ENCODE data around the gene SYT7. TPM values are rescaled to one million over a fixed set of nuclear protein-coding genes. Genes with fewer than 3 reads are reported as not detected.

Gene SYT7
- polyA plus RNA-seq, 3 donors, result 3.6 to 5.6 (median 5.1) TPM

DNA sequence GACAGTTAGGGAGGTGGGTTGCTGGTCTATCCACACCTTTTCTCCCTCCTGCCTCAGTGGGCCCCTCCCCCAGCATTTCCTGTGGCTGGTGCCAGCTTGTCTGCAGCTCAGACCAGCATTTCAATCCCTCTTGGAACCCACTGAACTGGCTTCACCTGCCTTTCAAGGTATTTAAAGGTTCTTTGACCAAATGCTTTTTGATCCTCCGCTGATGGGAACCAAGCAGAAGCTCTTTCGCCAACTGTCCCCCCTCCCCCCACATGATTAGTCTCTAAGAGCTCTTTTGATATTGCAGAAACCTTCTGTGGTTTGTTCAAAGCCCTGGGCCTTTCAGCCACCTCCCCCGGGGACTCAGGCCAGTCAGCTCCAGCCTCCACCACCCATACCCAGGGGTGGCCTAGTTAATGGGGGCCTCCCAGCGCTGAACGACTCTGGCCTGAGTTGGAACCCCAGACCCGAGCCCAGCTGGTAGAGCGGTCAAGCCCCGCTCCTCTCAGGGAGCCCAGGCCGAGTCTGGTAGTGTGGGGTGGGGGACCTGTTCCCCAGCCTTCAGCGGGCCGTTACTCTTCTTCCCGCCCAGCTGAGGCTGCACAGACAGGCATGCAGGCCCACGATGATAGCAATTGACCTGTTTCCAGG lies 6.0 kb upstream of the SYT7 start:
- DNase-seq (ENCODE audit: low read depth in 3 of 3, low spot score in 2 of 3), result no peak

DNA sequence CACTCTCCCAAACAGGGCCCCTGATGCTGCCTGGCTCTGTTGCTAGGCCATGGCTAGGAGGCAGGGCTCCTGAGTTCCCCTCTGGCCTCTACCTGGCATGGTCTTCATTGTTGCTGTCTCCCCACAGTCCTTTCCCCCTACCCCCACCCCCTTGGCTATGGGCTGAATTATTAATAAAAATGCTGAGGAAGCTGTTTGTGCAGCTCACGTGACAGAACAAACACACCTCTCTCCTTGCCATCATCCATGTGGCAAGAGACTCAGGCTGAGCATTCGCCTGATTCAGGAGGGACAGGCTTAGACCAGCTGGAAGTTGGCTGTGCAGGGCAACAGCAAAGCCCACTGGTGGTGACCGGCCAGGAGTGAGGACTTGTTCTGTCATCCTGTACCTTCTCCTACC lies 4.2 kb upstream of the SYT7 start:
- no peak for DNase-seq (ENCODE audit: low read depth in 3 of 3, low spot score in 2 of 3)

DNA sequence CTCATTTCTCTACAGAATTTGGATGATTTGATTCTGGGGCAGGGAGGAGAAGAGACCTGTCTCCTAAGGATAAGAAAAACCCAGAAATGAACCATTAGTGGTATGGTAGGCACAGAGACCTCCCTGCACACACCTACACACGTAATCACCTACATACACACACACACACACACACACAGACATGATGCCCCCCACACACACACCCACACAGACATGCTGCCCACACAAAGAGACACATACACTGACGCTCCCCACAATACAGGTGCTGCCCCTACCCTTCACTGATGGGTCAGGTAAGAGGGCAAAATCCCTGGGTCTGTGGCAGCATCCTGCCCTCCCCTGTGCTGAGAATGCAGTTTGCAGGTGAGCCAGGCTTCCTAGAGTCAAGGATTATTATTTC lies 1.1 kb upstream of the SYT7 start:
- no peak for DNase-seq (ENCODE audit: low read depth in 3 of 3, low spot score in 2 of 3)

DNA sequence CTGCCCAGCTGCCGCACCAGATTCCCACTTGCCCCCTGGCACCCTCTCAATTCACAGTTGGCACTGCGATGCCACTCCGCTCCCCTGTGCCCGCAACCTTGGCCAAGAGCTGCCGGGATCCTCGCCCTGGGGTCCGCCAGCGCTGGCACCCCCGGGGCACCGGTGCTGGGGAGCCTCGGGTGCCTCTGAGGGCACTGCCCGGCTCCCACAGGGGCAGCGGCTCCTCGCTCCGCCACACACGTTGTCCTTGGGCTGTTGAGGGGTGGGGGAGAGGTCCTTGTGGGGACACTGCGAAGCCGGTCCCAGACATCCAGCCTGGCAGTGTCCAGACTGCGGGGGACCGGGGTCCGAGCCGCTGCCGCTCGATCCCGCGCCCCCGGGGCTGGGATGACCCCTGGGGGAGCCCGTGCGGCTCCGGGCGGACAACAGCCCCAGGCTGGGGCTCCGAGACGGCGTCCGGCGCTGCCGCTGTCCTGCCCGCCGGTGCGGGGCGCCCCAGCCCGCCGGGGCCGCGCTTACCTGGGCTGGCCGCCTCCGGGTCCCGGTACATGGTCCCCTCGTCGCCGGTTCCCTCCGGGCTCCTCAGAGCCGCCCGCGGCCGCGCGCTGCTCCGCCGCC lies 496 bp downstream of the SYT7 start:
- no peak for DNase-seq (ENCODE audit: low read depth in 3 of 3, low spot score in 2 of 3)

DNA sequence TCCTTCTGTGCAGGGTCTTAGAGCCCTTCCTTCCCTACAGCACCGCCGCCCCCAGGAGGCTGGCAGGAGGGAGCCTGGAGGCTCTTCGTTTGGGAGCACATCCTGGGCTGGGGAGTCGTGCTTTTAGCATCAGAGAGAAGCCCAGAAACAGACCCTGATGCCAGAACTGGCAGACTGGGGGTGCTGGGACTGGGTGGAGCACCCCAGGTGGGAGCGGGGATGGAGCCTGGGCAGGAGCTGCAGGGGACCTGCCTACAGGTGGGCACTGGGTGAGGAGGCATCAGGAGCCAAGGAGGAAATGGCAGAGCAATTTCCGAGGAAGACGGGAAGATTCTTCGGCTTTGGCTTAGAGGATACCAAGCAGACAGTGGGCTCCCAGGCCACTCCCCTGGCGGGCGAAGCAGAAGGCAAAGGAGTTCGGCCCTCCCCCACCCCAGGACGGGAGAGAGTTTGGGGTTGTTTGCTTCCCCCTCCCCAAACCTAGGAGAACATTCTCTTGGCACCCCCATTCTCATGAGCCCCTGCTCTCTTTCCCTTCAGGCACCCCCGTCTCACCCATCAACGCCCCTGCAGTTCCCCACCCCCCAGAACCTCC lies 1.1 kb downstream of the SYT7 start:
- DNase-seq (ENCODE audit: low read depth in 3 of 3, low spot score in 2 of 3), result no peak

DNA sequence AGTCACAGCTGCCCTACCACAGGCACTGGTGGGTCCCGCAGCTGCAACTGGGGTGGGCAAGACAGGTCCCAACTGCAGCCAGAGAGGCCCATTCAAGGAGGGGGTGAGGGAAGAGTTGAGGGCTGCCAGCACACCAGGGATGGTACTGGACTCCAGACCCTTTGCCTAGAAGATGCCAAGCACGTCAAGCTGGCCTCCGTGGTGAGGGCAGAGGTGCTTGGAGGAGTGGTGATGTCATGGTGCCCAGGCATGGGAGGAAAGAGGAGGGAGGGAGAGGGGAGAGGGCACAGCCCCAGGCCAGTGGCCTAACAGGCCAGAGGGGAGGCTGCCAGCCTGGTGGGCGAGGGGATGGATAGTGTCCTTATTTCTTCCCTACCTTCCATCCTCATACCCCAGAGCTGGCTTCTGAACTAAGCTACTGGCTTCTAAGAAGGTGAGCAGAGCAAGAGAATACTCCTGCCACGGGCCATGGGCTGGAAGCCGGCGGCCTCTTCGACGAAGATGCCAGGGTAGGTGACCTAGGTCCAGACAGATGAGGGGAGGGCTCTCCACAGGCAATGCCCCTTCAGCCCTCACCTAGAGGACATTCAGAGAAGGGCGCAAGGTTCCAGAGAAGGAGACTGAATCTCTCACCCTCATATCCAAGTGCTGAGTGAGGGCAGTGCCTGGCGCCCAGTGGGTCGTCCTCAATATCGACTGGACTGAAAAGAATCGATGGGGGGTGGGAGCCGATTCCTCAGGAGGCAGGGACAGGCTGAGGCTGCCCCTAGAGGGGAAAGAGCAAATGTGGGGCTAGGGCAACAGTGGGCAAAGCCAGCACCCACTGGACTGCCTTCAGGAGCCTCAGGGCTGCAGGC lies 1.8 kb downstream of the SYT7 start:
- no peak for DNase-seq (ENCODE audit: low read depth in 3 of 3, low spot score in 2 of 3)

DNA sequence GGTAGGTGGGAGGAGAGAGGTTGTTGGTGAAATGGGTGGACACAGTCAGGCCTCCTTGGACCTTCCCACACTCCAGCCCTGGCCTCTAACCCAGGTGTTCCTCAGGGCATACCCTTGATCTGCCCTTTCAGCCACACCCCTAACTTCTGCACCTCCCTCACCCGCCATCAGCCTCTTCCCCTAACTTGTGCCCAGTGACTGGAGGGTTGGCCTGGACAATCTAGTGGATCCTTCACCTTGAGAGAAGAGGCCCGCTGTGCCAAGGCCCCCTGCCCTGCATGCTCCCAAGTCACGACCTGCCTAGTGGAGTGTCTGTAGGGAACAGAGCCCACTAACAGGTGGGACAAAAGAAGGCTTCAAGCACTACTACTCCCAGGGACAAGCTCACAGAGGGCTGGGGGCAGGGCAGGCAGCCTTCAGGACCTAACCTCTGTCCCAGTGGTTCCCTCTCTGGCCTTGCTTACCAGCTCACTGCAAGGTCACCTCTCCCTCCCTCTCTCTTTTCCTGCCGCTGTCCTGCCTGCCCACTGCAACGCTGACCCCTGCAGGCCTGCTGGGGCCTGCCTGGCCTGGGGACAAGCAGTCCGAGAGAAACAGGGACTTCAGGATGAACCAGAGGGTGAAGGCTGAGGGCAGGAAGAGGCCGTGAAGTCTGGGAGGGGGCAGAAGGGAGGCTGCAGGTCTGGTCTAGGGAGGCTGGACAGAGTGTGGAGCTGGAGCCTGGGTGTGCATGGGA lies 3.3 kb downstream of the SYT7 start:
- DNase-seq (ENCODE audit: low read depth in 3 of 3, low spot score in 2 of 3), result no peak

DNA sequence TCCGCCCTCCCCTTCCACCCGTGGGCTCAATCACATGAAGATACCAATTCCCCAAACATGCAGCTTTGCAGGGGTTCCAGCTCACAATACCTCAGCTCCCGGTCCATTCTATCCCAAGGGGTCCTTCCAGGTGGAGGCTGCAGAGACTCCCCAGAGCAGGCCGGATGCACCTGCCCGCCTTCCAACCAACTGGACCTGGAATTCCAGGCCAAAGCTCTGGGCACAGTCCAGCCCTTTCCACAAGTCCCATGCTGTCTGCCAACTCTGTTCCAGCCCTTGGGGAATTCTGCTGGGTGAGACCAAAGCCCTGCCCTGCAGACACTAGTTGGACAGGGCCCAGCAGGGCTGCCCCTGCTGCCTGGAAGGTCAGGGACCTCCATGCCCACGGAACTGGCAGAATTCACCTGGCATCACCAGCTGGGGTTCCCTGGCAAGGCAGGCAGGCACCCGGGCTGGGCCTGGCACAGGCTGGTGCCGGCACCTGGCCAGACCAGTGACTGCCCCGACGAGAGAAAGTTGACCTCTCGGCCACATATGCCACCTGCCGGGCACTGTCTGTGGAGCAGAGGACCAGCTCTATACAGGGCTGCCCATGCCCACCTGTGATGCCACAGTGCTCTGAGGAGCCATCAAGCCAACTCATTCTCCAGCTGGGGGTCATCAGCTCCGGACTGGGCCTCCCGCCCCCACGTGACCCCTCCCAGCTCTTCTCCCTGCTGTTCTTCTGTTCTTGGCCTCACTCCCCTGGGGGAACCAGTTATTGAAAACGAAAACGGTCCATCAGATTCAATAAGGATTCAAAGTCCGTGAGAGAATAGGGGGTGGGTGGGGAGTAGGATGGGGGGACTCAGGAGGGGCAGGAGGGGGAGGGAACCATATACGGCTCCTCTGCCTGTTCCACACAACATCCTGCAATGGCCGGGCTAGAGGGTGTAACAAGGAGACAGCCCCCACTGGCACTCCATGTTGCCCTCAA lies 4.7 kb downstream of the SYT7 start:
- DNase-seq (ENCODE audit: low read depth in 3 of 3, low spot score in 2 of 3), result no peak

DNA sequence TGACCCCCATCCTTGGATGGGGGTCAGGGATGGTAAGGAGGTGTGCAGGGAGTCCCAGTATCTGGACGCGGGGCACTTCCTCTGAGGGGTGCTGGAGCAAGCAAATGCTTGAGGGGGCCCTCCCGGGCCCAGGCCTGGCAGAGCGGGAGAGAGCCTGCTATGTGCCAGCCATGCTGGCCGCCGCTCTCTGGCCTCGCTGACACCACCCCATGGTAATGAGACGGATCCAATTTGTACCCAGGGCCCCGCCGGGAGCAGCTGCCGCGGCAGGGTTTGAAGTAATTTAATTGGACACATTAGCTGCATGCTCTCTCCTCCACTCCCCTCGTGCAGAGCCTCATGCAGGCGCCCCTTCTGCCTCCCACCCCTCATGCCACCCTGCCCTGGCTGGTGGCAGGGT lies 6.3 kb downstream of the SYT7 start:
- no peak for DNase-seq (ENCODE audit: low read depth in 3 of 3, low spot score in 2 of 3)

DNA sequence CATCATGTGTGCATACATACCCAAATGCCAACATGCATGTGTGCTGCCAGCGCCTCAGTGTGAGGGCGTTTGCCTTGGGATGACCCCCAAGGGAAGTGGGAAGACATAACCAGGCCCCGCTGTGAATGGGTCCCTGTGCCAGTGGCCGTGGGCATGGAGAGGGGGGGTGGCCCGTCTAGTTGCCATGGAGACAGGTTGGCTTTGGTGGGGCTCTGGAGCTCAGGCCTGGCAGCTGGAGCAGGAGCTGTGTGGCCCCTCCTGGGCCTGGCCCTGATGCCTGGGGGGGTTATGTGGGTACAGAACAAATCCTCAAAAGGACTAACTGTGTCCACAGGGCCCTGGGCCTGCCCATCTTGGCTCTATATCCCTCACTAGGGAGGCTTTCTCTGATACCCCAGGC lies 8.0 kb downstream of the SYT7 start:
- DNase-seq (ENCODE audit: low read depth in 3 of 3, low spot score in 2 of 3), result no peak

DNA sequence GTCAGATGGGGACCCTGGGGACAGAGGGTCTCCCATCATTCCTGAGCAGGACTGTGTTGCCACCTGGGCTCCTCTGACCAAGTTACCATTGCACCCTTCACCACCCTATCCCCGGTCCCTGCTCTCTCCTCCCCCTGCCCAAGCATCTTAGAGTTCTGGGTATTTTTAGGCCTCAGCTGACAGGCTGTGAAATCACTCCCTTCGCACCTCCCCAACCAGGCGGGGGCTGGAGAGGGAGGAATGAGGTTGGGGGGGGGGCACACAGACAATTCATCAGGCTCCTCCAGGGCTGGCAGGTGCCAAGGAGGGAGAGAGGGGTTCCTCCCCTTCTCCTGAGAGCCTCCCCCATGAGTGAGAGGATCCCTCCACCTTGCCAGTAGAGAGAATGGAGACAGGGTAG lies 9.0 kb downstream of the SYT7 start:
- DNase-seq (ENCODE audit: low read depth in 3 of 3, low spot score in 2 of 3), result no peak

DNA sequence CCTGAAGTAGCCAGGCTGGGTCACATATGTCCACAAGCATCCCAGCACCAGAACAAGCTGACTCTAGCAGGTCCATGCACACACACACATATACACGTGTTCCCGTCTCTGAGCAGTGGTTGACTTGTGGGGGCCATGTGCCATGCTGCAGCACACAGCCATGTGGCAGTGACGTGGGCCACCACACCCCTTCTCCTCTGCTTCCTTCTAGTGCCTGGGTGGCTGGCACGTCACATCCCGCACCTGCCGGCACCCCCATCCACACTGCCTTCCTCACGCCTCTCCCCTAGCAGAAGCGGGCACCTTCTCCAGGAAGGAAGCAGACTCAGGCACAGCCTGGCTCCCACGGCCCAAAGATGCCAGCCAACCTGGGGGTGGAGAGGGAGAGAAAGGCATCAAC lies 9.5 kb downstream of the SYT7 start:
- no peak for DNase-seq (ENCODE audit: low read depth in 3 of 3, low spot score in 2 of 3)

DNA sequence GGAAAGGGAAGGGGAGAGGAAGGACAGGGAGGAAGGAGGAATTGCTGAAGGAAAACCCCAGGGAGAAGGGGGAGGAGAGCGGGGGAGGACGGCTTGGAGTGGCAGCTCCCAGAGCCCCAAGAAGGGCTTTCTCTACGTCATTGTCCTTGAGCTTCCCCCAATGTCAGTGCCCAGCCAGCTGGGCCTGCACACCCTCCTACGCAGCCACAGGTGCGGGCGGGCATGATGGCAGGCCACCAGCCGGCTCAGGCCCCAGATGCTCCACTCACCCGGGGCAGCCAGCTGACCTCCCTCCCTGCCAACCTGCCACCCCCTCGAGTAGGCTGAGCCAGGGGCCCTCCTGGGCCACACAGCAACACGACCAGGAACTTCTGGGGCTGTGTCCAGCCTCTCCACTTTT lies 11.2 kb downstream of the SYT7 start:
- no peak for DNase-seq (ENCODE audit: low read depth in 3 of 3, low spot score in 2 of 3)

DNA sequence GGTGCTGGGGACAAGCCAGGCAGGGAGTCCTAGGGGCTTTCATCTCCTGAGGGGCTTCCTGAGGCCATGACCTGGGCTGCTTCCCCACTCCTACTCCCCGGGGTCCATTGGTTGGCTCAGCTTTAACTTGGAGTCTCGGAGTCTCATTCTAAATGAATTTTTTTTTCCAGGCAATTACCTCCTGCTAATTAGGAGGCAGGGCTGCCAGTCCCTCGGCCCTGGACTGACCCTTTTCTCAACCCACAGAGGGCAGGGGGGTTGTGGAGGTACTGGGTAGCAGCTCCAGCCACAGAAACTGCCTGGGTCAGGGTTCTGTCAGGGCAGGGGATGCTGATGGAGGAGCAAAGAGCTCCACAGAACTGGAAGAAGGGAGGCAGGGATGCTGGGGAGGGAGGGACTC lies 11.9 kb downstream of the SYT7 start:
- no peak for DNase-seq (ENCODE audit: low read depth in 3 of 3, low spot score in 2 of 3)

DNA sequence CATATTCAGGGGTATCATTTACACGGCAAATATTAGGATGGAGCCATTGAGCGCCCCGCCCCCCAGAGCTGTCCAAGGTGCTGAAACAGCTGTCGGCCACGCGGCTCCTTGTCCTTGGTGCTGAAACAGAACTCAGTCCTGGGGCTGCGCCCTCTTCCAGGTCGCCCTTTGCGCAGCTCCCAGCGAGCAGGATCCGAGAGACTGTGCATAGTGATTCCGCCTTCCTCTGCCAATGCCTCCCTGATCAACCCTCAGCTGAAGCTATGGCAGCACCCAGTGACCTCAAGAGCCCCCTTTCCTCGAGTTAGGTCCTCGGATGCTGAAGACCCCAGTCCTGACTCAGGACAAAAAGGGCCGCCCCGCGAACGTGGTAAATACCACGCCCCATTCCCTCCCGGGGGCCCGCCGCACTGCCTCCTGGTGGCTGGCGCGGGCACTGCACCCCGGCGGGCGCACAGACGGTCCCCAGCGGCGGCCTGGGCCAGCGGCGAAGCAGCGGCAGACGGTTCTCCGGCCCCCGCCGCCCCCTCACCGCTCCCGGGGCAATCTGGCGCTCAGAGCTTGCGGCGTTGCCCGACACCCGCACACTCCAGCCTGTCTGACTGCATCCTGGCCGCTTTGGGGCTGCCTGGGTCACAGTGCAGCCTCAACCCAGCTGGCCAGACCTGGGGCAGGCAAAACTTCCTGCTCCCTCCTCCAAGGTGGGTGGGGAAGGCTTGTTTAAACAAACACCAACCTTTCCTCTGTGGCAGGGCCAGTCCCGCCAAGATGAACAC lies 13.4 kb downstream of the SYT7 start:
- DNase-seq (ENCODE audit: low read depth in 3 of 3, low spot score in 2 of 3), result peak; percentile 75 to 81 (median 76)

DNA sequence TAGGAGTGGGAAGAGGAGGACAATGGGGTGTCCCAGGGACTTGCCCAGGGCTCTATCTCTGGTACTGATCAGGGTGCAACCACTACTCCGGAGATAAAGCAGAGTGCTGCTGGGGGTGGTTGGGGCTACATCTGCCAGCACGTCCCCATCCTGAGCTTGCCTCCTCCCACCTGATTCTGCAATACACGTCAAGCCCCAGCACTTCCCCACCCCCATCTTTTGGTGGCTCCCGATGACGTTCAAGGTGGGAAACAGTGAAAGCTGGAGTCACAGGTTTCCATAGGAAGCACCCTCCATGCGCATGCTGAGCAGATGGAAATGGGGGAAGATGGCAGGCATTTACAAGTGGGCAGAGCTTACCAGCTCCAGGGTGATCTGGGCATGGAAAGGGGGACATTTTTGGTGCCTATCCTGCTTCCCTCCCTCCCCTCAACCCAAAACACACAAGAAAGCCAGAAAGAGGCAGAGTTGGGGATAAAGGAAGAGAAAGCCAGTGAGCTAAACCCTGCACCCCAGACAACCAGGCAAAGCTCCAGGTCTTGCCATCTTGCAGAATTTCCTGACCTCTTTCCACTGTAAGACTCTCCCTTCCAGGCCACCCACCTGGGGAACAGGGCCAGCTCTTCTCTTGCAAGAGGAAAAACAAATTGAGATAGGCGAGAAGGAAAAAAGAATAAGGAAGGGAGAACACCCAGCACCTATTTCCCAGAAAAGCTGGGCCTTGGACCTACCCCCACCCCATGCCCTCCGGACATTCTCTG lies 15.8 kb downstream of the SYT7 start:
- DNase-seq (ENCODE audit: low read depth in 3 of 3, low spot score in 2 of 3), result no peak

DNA sequence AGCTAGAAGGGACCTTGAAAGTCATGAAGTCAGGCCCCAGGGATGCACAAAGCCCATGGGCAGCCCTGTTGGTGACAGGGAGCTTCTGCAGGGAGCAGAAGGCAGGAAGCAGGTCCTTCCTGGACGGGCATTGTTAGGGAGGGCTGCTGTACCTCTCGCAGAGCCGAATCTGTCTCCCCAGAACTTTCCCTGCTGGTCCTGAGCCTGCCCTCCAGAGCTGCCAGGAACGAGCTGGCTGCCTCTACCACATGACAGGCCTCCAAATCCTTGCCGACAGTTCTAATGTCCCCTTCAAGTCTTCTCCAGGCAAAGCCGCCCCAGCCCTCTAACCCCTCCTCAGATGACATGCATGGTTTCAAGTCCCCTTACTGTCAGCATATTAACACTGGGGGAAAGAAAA lies 20.1 kb downstream of the SYT7 start:
- DNase-seq (ENCODE audit: low read depth in 3 of 3, low spot score in 2 of 3), result no peak

DNA sequence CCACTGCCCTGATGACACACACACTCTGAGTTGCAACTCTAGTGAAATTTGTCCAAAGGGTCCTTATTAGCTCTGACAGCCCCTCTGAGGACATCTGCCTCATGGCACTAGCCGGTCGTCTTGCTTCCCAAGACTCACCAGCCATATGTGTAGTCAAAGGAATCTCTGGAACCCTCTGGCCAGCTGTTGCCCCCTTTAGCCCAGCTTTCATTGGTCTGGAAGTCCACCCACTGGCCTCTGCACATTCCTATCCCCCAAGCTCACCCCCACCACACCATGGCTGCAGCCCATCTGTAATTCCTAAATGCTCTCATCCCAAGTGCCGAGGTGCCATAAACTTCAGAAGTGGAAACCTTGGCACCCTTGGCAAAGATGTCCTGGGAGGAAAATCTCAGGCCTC lies 24.3 kb downstream of the SYT7 start:
- DNase-seq (ENCODE audit: low read depth in 3 of 3, low spot score in 2 of 3), result no peak
